COLO829 (cell line): ENCODE data around the gene INSYN2B.
"Not testable (repeated sequence)": the region's sequence is repeated elsewhere in the genome, so short reads cannot be mapped to it uniquely, and the experiment has no call there.

Experiments used
- DNase-seq: peaks from one replicate; pipeline ENCODE4 v3.0.0; 2012; ENCODE audit warnings: low spot score

INSYN2B gene

DNA sequence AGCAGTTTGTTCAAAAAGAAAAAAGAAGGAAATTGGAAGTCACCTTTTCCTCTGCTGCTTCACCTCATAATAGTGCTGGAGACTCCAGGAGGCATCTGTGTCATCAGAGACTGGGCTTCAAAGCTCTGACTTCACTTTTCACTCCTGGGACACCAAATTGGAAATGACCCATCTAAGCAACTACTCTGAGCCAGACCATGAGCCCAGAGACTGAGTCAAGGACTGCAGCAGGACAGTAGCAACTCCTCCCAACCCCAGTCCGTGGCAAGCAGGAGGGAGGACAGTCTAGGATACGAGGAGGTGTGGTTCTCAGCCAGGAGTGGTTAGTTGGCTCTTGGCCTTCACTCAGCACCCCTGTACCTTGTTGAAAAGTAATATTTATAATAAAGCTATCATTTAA is 131.5 kb downstream of the INSYN2B start:
- no peak for DNase-seq

DNA sequence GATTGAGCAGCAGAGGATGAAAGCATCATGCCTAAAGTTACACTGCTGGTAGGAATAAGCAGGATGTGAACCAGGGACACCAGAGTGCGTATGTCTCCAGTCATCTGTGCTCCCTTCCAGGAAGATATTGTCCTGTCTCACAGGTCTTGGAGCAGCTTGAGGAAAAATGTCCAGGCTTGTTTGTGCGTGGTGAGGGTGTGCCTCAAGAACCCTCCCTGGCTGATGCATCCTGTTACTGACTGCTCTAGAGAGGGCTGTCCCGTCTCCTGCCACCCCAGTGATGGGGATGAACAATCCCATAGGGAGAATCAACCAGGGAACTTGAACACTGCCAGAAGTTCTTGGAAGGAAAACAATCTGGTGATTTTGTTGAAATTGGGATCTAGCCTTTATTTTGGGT is 132.0 kb downstream of the INSYN2B start:
- no peak for DNase-seq

DNA sequence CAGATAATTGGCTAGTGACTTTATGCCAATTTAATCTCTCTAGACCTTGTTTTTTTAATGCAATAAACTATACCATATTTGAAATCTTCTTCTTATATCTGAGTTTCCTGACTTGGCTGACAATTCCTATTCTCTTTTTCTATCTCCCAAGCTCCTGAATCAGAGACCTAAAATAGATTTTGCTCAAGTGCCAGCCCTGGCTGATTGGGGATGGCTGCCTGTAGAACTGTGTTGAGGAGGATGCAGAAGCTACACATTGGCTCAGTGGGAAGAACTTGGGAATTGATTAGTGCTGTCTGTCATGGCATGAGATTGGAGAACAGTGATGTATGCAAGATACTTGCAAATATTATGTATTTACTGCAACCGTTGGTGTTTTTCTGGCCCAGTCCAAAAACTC is 132.8 kb downstream of the INSYN2B start:
- no peak for DNase-seq

DNA sequence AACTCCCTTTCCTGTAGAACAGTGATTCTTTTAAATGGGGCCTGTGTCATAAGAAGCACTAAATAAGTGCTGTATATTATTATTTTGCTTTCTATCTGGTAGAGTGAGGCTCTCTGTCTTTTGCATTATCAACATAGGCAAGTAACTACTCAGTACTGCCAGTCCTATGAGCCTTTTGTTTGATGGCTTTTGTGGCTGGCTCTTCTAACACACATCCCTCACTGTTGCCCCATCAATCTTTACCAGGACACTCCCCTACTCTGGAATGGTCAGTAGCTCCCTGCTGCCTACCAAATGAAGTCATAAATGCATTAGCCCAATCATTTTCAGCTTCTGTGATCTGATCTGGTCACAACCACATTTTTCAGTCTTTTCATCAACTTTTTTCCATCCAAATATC is 137.6 kb downstream of the INSYN2B start:
- DNase-seq: no peak

DNA sequence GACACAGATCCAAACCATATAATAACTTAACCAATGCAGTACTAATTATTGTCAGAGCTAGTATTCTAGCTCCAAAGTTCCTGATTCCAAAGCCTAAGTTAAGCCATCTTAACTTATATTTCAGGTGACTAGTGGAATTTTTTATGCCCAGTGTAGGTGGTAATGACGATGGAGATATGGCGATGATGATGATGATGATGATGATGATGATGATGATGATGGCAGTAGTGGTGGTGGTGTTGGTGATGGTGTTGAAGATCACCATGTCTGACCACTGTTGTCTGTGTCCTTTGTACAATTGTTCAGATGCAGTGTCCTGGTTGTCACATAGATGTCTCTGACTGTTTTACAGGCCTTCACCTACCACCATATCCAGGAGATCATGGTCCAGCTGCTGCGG is 139.9 kb downstream of the INSYN2B start:
- no peak for DNase-seq

DNA sequence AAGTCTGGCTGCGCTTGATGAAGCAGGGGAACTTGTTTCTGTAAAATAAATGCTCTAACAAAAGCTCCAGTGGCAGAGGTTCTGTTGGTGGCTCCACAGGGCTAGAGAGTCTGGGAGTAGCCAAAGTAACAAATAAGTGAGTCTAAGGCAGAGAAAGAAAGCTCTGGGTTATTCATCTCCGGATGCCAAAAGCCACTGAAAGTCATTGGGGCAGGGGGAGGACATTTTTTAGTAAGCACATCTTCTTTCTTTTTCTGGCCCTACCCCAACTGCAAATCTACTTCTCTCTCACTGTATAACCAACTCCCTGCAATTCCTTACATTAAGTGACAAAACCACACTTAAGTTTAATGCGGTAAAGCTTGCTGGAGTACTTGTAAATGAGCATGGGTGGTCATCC is 141.6 kb downstream of the INSYN2B start:
- DNase-seq: no peak

DNA sequence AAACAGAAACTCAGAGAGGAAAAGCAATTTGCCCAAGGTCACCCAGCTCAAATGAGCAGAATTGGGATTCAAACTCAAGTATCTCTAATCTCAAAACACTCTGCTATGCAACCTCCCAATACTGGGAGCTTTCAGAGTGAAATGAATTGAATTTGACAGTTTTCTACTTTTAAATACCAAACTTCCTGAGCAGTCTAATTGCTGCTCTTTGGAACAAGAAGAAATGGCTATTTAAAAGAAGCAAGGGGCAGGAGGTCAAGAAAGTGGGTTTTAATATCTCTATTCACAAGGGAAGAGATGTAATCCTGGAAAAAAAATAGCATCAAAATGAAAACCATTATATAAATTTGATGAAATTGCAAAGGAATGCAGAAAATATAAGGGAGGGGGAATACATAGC is 142.6 kb downstream of the INSYN2B start:
- DNase-seq: no peak

DNA sequence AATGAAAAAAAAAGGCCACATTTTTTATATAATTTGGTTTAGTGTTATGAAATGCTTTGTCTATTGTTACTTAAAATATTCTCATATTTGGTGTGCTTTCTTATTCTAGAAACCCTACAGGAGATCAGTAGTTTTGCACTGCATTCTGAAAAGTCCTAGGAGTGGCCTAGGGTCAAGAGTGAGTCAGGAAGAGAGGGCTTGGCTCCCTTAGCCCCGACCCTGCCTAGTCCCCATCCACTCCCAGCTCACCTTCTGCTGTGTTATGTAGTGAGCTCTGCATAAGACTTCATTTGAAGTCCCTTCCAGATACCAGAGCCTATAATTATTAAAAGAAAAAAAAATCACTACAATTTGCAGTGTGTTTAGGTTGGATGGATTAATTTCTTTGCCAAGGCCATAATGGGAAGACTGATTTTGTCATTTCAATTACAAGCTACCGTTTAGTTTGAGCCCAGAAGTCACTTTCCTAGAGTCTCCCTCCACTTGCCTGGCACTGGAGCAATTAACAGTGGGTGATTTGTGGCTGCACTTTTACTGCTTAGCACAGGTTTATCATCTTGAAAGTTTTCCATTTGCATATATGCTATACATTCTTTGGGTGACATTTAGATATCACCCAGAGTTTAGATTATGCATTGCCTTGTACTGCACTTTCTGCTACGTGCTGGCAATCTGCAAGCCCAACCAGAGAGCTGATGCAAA is 143.3 kb downstream of the INSYN2B start:
- DNase-seq: no peak

DNA sequence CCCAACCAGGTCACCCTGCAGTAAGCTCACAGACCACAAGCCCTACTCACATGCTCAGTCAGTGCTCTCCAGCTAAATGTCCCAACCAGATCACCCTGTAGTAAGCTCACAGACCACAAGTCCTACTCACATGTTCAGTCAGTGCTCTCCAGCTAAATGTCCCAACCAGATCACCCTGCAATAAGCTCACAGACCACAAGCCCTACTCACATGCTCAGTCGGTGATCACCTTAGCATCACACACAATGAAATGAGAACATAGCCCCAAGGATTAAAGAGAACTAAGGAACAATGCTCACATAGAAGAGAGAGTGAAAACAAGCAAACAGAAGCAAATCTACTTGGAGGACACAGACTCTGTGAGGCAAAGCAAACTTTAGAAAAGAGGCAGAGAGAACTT is 145.8 kb downstream of the INSYN2B start:
- not testable (repeated sequence) for DNase-seq

DNA sequence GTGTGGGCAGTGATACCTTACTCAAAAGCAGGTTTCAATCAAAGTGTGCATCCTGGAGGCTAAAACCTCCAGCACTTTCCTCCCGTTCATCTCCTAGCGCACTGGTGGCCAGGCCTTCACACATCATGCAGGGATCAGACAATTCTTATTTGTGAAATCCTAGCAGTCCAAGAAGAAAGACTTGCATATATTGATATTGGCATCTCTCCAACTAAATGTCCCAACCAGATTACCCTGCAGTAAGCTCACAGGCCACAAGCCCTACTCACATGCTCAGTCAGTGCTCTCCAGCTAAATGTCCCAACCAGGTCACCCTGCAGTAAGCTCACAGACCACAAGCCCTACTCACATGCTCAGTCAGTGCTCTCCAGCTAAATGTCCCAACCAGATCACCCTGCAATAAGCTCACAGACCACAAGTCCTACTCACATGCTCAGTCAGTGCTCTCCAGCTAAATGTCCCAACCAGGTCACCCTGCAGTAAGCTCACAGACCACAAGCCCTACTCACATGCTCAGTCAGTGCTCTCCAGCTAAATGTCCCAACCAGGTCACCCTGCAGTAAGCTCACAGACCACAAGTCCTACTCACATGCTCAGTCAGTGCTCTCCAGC is 146.5 kb downstream of the INSYN2B start:
- DNase-seq: not testable (repeated sequence)

DNA sequence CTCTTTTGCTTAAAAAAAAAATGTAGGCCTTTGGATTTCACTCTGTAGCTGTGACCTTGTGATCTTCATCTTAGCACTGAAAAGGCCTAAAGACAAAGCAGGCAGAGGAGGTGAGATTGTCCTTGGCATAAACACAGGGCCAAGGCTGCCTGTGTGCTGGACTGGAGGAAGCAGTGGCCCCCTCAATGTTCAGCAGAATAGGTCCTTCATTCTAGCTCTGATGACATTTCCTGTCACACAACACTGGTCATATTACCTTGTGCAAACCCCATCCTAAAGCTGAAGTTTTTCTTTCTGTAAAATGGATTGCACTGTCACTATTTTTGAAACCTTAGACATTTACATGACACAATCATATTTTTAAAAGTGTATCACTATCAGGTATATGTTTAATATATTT is 147.4 kb downstream of the INSYN2B start:
- no peak for DNase-seq

DNA sequence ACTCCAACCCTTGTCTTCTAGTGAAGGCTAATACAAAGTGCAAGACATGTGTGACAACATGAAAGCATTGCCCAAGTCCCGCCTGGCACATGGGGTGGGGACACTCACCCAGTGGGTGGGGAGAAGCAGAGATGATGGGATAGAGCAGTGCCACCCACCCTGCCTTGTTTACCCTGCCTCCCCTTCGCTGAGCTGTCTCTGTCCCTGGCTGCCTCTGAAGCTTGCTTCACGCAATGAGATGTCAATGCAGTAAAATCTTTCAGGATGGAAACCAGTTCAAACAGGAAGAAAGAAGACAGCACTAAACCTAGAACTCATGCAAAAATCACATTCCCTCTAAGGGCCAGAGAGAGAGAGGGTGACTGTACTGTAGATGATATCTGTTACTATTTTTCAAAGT is 148.0 kb downstream of the INSYN2B start:
- DNase-seq: no peak

DNA sequence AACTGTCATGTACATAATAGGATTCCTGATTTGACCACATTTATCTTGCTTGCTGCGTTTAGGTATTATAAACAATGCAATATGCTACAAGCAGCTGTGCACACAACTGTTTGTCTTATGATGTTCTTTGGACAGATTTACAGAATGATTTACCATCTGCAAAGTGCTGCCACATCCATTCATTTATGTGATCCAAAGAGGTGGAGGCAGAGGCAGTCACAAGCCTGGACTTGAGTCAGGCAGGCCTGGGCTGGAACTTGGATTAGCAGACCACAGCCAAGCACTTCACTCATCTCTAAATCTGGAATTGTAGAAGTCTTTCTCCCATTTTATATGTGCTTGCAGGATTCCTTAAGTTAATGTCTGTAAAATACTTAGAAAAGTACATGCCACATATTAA is 149.0 kb downstream of the INSYN2B start:
- DNase-seq: no peak

DNA sequence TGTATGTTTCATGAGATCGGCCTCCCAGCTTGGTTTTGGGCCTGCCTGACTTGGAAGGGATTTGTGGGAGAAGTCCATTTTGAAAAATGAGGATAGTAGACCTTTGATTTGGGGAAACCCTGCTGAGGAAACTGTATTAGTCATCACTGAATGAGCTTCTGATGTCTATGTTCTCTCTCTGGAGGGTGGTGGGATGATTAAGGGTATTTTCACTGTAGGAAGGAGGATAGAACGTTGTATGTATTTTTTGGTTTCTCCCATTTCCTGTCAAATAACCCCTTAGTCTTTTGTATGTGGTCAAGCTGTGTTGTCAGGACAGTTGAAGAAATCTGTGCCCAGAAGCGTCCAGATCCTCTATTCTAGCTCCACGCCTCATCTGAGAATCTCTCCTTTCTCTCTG is 151.9 kb downstream of the INSYN2B start:
- DNase-seq: no peak

DNA sequence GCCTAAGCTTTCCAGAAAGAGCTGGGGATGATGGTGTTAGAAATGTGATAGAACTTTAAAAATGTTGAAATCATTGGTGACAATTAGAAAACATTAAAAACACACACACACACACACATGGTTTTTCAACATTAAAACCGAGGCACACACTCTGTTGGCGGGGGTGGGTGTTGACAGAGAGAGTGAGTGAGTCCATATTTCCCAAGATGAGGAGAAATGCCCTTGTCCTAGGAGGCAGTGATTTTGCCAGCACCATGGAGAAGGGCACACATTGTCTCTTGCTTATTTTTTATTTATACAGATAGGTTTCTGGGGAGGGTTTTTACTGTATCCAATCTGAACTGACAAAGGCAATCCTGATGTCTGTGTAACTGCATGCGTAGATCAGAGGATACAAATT is 152.5 kb downstream of the INSYN2B start:
- DNase-seq: no peak

DNA sequence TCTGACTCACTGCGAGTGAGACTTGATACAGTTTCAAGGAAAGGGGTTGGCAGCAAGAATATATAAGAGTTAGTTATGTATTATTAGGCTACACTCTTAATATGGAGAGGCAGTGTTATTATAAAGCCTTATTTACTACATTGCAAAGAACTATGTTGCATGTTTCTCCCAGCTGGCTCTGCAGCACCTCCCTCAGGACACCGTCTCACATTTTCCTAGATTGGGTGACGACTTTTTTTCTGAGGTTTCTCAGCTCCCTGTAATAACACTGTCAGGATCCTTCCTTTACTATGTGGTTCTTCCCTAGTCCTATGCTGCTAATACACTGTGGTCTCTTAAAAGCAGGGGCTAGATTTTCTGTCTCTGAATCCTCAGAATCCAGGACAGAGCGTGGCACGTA is 153.7 kb downstream of the INSYN2B start:
- DNase-seq: no peak

DNA sequence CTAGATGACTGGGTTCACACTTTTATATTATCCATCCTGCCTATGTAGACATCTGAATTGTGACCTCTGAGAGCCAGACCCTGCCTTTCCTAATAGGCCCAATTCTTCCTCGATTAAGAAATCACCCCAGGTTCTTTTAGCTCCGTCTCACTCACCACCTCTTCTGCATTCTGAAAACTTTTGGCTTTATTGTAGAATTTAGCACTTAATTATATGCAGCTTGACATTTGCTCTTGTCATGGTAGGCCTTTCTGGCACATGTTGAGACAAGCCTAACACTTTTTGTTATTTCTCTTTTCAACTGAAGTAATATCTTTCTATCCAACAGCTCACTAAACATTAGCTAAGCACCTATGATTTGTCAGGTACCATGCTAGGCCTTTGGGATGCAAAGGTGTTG is 163.3 kb downstream of the INSYN2B start:
- DNase-seq: no peak

DNA sequence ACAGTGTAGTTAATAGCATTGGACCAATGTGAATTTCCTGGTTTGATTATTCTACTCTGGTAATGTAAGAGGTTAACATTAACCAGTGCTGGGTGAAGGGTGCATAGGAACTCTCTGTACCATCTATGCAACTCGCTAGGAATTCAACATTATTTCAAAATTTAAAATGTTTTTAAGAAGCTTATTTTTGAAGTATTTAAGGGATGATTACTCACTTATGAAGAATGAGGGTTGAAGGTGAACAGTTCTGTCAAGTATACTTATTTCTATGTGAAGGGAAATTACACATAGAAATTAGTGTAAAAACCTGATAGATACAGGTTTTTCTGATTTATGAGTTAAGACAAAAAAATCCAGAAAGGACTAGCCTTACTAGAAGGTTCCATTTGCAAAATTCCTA is 165.8 kb downstream of the INSYN2B start:
- DNase-seq: no peak
